DMS 273 (cell line): ENCODE results near the gene BCKDHA.
"Not testable (repeated sequence)": the region's sequence is repeated elsewhere in the genome, so short reads cannot be mapped to it uniquely, and the experiment has no call there.

Source experiments
- DNase-seq: peaks from one replicate; lab custom pipeline; 2025; ENCODE audit not compliant: unreplicated experiment; lab: John Stamatoyannopoulos, UW

Gene BCKDHA

DNA sequence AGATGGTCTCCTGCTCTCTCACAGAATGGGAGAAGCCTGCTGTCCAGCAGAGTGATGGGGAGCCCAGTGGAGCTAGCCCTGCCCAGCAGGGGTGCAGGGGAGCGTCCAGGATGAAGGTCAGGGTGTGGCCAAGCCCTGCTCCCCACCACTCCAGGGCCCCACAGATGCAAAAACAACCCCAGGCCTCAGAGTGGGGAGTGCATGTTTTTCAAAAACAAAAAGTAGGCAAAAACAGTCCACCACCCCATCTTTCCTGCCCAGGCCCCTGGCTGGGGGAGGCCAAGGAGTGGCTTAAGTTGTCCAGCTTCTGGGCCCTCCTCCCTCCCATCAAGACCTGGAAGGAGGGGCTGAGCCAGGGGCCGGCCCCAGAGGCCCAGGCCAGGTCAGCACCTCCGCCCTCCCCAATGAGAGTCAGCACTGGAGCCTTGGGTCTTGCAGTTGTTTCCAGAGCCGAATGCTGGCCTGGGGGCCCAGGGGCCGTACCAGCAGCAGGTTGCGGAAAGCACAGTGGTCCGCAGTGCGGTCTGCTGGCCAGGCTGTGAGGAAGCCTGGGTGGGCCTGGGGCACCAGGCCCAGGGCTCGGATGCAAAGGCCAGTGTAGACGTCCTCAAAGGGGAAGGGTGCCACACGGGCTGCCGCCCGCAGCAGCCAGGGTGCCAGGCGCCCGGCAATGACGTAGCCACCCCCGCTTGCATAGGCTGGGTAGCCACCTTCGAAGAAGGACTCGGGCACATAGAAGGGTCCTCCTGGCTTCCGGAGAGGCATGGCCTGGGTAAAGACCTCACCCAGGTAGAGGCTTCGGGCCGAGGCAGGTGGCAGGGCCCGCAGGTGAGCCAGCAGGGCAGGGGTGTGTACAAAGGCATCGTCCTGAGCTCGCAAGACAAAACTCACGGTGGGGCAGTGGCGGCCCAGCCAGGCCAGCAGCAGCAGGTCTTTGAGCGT is 27.8 kb downstream of the BCKDHA start:
- DNase-seq, result no peak

DNA sequence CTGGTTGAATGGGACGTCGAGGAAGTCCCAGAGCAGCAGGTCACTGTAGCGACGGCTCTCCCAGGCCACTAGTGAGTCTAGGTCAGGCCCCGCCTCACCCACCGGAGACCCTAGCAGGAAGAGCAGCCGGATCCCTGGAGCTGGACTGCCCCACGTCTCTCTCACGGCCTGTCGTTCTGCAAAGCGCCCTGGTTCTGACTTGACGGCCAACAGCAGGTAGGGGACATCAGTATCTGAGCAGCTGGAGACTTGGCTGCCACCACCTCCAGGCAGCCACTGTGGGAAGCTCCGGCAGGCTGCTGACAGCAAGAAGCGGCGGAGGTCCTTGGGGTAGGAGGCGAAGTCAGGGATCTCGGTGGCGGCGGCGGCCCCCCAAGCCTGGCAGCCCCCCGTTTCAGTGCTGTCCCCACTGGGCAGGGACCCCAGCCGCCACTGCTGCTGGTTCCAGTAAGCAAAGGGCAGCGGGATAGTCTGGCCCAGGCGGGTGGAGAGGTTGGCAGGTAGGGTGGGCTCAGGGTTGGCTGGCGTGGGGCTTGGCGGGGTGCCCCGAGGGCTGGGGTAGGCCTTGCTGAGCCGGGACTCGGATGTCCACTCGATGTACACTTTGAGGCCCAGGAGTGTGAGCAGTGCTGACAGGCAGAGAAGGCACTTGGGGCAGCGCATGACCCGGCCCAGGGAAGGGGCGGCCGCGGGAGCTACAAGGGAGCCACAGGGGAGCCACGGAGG is 28.7 kb downstream of the BCKDHA start:
- no peak for DNase-seq

DNA sequence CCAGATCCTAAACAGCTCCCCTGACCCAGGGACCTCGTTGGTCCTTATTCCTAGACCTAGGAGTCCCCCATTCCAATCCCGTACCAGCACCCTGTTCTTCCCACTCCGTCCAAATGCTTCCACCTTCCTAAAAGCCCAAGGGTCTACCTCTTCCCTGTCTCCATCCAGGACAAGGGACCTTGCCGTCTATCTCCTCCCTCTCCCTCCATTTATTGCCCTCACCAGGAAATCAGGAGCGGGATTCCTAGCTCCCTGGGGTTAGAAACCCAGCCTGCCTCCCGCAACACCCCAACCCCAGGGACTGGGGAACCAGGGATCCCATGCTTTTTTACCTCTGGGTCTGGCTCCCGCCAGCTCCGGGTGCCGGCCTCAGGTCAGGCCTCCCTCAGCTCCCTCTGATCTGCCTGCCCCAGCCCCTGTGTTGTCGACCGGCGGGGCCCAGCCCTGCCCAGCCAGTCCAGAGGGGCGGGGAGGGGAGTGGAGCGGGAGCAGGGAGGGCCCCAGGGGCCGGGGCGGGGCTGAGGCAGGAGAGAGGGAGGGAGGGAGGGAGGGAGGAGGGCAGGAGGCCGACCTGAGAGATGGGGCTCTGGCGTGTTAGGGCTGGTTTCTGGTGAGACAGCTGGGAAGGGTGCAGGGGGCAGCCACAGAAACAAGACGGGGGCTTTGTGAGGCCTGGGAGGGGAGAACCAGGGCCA is 29.5 kb downstream of the BCKDHA start, which contains the start of gene B3GNT8:
Gene B3GNT8 (minus strand): TSS at position 423 of the 695 bp plus-strand sequence. CDS start 596 bp downstream, outside the sequence.
- peak; percentile 94 for DNase-seq

DNA sequence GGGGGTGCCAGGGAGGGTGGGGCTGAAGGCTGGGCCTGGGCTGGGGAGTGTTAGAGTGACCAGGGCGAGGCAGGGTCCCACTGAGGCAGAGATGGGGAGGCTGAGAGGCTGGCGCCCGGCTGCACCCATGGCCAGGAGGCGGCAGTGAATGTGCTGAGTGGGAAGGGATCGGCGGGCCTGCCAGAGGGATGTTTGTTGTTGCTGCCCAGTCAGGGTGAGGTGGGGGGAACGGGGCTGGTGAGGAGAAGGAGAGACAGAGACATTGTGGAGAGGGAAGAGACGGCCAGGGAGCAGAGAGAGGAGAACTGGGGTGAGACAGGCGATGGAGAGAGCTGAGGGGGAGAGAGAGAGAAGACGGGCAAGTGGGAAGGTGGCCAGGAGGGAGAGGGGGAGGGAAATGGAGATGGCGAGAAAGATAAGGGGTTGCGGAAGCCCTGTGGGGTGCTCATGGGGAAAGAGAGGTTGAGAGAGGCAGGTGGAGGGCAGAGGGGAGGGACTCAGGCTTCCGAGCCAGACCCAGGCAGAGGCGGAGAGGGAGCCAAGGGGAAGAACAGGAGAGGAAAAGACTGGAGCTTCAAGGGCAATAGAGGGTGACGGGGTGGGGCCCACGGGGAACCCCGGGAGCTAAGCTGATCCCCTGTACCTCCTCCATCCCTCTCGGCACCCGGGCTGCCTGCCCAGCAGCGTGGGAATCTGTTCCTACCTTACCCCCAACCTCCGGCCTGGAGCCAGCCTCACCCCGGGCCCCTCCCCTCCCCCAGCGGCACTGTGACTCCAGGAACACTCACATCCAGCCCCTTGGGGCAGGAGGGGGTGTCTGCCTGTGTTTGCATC is 30.2 kb downstream of the BCKDHA start:
- DNase-seq, result peak; percentile 83

DNA sequence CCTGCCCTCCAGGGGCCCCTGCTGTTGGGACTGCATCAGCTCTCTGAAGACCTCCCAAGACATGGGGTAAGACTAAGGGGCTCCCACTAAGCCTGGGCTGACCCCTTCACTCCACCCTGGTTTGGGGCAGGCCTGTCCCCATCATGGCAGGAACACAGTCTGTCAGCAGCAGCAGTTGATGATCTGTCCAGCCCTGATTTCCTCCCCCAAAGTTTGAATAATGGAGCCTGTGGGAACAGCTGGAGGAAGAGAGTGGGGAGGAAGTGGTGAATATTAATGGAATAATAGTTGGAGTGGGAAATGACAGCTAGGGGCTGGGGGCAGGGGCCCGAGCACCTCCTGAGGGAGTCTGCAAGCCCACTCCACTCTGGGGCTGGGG is 30.9 kb downstream of the BCKDHA start:
- DNase-seq, result peak; percentile 65

DNA sequence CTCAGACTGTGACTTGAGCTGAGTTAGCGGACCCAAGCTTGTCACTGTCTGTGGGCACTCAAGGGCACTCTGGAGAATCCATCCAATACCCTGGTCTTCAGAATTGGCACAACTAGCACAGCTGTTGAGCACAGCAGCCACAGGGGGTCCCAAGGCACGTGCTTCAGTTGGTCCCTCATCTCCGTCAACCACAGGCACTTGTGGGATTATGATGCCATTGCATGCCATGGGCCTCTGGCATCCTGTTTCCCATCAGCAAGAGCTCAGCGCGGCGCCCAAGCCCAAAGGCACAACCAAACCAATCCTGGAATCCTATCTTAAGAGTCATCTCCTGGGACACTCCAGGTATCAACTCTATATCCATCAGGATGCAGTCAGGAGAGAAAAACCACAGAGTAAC is 33.3 kb downstream of the BCKDHA start:
- DNase-seq, result no peak

DNA sequence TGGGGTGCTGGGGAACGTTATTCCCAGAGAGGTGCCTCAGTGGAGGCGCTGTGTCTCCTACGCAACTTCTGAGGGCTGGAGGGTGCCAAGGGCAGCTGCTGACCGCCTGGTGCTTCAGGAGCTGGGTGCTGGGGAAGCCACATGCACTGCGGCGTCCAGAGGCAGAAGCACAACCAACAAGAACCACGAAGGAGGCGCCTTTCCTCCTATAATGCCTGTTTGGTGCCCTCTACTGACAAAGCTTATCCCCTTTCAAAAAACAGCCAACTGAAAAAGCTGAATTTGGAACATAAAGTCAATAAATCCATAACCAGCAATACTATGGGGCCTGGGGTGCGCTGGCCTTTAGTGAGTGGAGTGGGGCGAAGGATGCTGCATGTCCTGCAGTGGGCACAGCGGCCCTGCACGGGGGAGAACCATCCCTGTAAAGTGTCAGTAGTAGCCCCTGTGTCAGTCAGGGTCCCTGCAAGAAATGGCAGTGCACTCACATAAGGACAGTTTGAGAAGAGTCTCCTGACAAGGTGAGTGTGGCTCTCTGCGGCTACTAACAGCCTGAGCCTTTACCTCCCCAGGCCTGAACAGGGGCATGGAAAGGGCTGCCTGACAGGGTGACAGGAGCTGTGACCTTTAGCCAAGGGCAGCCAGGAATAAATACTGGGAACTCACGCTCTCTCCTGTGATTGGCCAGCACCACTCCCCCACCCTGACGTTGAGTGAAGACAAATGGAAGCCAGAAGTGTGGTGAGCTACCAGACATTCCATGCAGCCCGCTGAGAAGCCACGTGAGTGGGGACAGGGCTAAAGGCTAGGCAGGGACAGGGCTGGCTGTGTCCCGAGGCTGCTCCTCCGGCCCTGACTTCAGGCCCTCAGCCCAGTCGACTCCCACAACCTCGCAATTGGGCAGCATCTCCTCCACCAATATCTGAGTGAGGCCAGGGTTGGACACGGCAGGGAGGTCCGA is 34.1 kb downstream of the BCKDHA start:
- peak; percentile 59 for DNase-seq

DNA sequence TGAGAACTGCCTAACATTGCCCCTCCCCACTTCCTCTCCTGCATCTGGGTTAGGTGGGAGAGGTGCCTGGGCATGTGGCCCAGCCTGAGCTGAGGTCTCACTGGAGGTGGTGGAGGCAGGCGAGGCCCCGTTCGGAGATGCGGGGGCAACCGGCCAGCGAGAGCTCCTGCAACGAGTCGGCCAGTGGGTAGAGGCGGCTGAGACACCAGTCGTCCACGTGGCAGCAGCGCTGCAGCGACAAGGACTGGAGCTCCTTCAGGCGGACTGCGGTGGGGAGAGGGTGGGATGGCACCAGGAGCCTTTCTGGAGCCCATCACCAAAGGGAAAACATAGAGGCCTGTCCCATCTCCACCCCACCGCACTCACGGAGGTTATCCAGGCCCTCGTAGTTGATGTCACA is 35.6 kb downstream of the BCKDHA start:
- DNase-seq, result no peak

DNA sequence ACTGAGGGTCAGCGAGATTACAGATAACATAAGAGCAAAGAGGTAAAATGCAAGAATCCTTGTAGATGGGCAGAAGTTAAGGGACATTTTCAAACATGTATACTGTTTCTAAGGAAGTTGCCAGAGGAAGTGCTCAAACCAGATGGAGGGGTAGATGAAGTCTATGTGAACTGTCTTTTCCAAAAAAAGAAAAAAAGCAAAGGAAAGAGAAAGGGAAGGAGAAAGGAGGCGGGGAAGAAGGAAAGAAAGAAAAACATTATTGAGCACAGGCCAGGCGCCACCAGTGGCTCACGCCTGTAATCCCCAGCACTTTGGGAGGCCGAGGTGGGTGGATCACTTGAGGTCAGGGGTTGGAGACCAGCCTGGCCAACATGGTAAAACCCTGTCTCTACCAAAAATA is 36.8 kb downstream of the BCKDHA start:
- no peak for DNase-seq

DNA sequence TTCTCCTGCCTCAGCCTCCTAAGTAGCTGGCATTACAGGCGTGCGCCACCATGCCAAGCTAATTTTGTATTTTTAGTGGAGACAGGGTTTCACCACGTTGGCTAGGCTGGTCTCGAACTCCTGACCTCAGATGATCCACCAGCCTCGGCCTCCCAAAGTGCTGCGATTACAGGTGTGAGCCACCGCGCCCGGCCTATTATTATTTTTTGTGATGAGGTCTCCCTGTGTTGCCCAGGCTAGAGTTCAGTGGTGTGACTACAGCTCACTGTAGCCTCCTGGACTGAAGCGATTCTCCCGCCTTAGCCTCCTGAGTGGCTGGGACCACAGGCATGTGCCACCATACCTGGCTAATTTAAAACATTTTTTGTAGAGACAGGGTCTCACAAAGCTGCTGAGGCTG is 37.8 kb downstream of the BCKDHA start:
- DNase-seq, result not testable (repeated sequence)

DNA sequence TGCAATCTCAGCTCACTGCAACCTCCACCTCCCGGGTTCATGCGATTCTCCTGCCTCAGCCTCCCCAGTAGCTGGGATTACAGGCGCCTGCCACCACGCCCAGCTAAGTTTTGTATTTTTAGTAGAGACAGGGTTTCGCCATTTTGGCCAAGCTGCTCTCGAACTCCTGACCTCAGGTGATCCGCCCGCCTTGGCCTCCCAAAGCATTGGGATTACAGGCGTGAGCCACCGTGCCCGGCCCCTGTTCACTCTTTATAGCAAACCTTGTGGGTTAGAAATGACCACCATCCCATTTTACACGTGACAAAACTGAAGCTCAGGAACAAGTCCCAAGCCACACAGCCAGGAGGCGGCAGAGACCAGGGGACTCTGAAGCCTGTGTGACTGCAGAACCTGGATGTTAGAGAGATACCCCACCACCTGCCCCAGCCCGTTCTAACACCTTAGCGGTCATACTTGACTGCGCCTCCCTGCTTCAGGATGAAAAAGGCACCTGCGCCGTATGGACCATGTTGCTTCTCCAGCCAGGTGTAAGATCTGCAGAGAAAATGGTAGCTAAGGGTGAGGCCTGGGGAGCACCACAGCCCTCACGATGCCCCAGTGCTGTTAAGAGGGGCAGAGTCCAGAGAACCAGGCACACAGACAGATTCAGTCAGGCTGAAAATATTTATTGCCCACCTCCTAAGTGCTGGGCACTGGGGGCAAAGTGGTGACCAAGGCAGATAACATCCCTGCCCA is 38.5 kb downstream of the BCKDHA start:
- DNase-seq, result no peak

DNA sequence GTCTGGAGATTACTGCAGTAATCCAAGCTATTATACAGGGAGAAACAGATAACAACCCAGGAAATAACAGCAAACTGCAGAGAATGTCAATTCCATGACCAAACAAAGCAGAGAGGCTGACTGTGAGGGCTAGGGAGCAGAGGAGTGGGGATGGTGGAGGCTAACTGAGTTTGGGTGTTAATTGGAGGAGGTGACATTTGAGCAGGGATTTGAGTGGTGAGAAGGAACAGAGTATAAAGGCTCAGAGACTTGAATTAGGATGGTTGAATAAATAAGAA is 39.0 kb downstream of the BCKDHA start:
- DNase-seq, result no peak

DNA sequence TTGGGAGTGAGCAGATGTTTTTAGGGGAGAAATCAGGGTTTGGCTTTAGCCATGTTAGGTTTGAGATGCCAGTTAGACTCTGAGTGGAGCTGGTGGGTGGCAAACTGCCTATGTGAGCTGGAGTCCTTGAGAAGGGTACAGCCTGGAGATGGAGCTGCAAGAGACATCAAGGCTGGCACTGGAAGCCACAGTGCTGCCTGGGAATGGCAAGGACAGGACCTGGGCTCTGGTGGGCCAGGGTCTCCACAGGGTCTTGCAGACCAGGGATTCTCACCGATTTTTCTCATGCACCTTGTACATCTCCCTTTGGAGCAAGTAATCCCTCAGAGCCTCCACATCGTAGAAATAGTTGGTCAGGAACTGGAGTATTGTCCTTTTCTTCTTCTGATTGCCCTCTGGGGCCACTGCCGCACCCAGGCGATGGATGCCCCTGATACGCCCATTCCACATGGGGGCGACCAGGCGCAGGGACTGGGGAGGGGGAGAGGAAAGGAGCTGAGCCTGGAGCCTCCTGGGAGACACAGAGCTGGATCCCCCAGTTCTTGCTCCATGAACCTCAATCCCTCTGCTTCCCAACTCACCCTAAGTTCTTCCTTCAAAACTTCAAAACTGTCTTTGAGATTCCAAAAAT is 40.4 kb downstream of the BCKDHA start:
- no peak for DNase-seq

DNA sequence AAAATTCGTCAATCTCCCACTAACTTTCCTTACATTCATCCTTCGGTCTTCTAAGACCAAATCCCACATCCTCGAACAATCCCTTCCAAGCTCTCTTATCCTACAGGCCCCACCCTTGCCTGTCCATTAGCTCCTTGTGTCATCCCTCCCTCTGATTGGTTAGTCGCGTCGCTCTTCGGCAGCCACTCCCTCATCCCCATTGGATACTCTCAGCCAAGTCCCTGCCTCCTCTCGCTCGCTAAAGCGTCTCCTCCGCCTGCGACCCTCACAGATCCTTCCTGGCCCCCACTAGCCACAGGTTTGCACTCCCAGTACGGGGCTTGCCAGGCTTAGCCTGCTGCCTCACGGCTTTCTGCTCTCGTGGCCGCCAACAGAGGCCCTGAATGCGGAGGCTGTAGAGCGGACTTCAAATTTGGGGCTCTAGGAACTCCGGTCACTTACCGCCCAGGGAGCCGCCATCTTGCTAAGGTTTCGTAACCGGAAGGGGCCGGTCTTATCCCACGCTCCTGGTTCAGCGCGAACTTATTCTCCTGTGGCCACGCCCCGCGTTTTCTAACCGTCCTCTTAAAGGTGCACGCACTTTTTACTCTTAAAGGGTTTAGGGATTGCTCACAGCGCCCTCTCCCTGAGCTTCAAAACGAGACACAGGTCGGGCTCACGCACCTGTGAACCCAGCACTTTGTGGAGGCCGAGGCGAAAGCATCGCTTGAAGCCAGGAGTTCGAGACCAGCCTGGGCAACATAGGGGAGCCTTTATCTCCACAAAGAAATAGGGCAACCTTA is 42.0 kb downstream of the BCKDHA start, which contains the start of gene DMAC2:
Gene DMAC2 (minus strand): TSS at position 472 of the 782 bp plus-strand sequence. CDS start 13 bp downstream, at position 459.
- DNase-seq, result peak; percentile 99

DNA sequence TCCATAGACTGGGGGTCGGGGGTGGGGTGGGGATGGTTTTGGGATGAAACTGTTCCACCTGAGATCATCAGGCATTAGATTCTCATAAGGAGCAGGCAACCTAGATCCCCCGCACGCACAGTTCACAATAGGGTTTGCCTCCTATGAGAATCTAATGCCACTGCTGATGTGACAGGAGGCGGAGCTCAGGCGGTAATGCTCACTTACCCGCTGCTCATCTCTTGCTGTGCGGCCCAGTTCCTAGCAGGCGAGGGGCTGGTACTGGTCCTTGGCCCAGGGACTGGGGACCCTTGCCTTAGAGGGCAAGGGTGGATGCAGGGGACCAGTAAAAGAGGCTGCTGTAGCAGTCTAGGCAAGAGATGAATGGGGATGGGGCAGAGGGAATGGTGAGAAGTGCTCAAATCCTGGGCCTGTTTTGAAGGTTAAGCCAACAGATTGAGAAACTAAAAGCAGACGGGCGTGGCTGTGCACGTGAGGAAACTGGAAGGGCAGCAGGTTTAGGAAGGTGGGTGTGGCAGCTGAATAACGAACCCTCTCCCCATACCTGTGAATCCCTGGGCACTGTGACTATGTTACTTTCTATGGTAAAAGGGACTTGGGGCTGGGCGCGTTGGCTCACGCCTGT is 43.8 kb downstream of the BCKDHA start:
- DNase-seq, result no peak

DNA sequence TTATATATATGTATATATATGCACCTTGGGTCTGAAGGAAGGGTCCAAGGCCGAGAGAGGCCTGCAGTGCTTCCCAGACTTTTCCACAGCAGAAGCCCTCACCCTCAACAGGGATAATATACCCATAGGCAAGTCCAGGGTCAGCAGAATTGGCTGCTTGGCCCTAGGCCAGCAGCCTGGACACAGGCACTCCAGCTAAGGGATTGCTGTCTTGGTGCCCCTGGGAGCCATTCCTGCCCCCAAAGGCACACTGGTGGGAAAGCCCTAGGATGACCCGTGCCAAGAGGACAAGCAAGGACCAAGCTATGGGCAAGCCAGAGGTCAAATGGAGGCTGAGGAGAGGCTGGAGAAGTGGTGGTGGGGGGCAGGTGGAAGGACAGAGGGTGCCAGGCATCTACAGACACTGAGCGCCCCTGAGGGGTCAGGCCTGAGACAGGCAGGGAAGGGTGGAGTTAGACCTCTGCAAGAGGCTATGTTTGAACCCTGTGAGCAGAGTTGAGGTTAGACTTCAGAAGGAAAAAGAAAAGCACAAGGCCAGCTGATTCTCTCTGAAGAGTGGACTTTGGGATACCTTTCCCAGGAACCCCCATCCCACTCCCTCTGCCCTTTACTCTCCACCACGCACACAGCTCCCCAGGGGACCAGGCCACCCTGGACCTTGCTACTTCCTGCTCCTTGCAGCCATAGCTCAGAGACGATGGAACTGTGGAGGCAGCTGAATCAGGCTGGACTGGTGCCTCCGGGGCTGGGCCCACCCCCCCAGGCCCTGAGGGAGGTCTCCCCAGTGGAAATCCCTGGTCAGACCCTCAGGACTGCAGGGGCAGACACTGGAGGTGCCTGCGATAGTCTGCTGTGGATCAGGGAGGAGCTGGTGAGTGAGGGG is 45.1 kb downstream of the BCKDHA start, which contains the start of gene ERICH4:
Gene ERICH4 (plus strand): TSS at position 684 of the 883 bp plus-strand sequence. CDS start 14 bp downstream, at position 698.
- no peak for DNase-seq
